DOHH2 (cell line): Measurements from ENCODE around the gene SH2D1A.

ENCODE experiments used
- EZH2phosphoT487 ChIP-seq: fragments of 200-600 bp; sonication (generic); IDR thresholded peaks from 2 replicates; pipeline ENCODE4 v1.6.1; 2017; ENCODE audit warnings: borderline replicate concordance, mild to moderate bottlenecking, antibody characterized with exemption, low read length, moderate library complexity, mixed read lengths
- TF ChIP-seq, protein P1 (sequence below): fragments of 200-600 bp; sonication (generic); IDR thresholded peaks from one replicate; pipeline ENCODE4 v1.5.1; 2014; ENCODE audit warnings: antibody characterized with exemption, mild to moderate bottlenecking, low read depth, low read length; ENCODE audit not compliant: poor library complexity, severe bottlenecking

DNA sequence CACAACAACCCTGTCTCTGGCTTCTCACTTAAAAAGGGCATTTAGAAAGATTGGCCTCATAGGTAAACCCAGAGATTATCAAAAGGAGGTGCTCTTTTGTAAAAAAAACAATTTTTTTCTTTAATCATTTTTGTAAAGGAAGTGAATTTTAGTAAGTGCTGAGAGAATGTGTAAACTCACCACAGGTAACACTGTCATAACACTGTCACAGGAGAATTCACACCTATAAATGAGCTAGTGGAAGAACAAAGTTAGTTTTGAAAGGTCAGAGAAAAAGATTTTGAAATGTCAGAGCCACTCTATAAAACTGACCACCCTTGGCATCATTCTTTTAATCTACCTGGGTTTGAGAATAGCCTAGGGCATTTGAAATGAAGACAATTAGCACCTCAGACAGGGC, 3.3 kb upstream of the SH2D1A start:
- TF ChIP-seq, protein P1, sequence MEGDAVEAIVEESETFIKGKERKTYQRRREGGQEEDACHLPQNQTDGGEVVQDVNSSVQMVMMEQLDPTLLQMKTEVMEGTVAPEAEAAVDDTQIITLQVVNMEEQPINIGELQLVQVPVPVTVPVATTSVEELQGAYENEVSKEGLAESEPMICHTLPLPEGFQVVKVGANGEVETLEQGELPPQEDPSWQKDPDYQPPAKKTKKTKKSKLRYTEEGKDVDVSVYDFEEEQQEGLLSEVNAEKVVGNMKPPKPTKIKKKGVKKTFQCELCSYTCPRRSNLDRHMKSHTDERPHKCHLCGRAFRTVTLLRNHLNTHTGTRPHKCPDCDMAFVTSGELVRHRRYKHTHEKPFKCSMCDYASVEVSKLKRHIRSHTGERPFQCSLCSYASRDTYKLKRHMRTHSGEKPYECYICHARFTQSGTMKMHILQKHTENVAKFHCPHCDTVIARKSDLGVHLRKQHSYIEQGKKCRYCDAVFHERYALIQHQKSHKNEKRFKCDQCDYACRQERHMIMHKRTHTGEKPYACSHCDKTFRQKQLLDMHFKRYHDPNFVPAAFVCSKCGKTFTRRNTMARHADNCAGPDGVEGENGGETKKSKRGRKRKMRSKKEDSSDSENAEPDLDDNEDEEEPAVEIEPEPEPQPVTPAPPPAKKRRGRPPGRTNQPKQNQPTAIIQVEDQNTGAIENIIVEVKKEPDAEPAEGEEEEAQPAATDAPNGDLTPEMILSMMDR, result no peak
- no peak for TF ChIP-seq EZH2phosphoT487
